KMS-11 (cell line): ENCODE measurements around the gene SELL.

Experiments
- H2AFZ ChIP-seq: fragments of 200-600 bp; sonication (generic); 2 replicates; pipeline ENCODE4 v1.6.1; 2016; ENCODE audit warnings: antibody characterized with exemption, mixed run types, low read depth
- H3K27ac ChIP-seq: fragments of 200-600 bp; sonication (generic); 2 replicates; pipeline ENCODE4 v1.6.1; 2016; ENCODE audit warnings: mild to moderate bottlenecking, mixed run types
- H3K27me3 ChIP-seq: fragments of 200-600 bp; sonication (generic); 2 replicates; pipeline ENCODE4 v1.6.1; 2017; ENCODE audit warnings: mild to moderate bottlenecking, low read depth, mixed run types, moderate library complexity; ENCODE audit not compliant: insufficient read depth
- H3K36me3 ChIP-seq: fragments of 200-600 bp; sonication (generic); 2 replicates; pipeline ENCODE4 v1.6.1; 2017; ENCODE audit warnings: mild to moderate bottlenecking, mixed run types; ENCODE audit not compliant: insufficient read depth
- H3K4me1 ChIP-seq: fragments of 200-600 bp; sonication (generic); 2 replicates; pipeline ENCODE4 v1.6.1; 2016; ENCODE audit warnings: mild to moderate bottlenecking, low read depth, mixed run types; ENCODE audit not compliant: poor library complexity, severe bottlenecking
- H3K4me2 ChIP-seq: fragments of 200-600 bp; sonication (generic); 2 replicates; pipeline ENCODE4 v1.7.0; 2016; ENCODE audit warnings: mild to moderate bottlenecking, mixed run types
- H3K4me3 ChIP-seq: fragments of 200-600 bp; sonication (generic); IDR thresholded peaks from 2 replicates; pipeline ENCODE4 v1.6.1; 2017; ENCODE audit warnings: low read depth, low read length, mixed read lengths; ENCODE audit not compliant: insufficient read depth
- H3K79me2 ChIP-seq: fragments of 200-600 bp; sonication (generic); 2 replicates; pipeline ENCODE4 v1.6.1; 2016; ENCODE audit warnings: low read depth, mixed run types; ENCODE audit not compliant: insufficient read depth
- H3K9ac ChIP-seq: fragments of 200-600 bp; sonication (generic); 2 replicates; pipeline ENCODE4 v1.6.1; 2016; ENCODE audit warnings: mild to moderate bottlenecking, mixed run types
- H4K20me1 ChIP-seq: fragments of 200-600 bp; sonication (generic); 2 replicates; pipeline ENCODE4 v1.6.1; 2016; ENCODE audit warnings: mild to moderate bottlenecking, mixed run types; ENCODE audit not compliant: insufficient read depth
- CTCF ChIP-seq: fragments of 200-600 bp; sonication (generic); conservative IDR thresholded peaks from 2 replicates; pipeline ENCODE4 v1.6.1; 2017; ENCODE audit warnings: low read depth, mild to moderate bottlenecking, antibody characterized with exemption, low read length, moderate library complexity, mixed read lengths

The SELL gene

GRCh38 chr1:169647512-169647911 is 63.9 kb downstream of the SELL start:
- Histone ChIP-seq H2AFZ (no peak overlapping the region), H3K79me2 (no peaks in the 10 kb centered on the region), H3K4me2 (no peak overlapping the region), H3K9ac (no peak overlapping the region), H3K36me3 (no peaks in the 10 kb centered on the region), H3K27me3 (no peaks in the 10 kb centered on the region), H3K27ac (no peak overlapping the region), H3K4me1 (no peaks in the 10 kb centered on the region), H3K4me3 (no peak overlapping the region), H4K20me1 (no peaks in the 10 kb centered on the region)
- TF ChIP-seq CTCF: no peak

DNA sequence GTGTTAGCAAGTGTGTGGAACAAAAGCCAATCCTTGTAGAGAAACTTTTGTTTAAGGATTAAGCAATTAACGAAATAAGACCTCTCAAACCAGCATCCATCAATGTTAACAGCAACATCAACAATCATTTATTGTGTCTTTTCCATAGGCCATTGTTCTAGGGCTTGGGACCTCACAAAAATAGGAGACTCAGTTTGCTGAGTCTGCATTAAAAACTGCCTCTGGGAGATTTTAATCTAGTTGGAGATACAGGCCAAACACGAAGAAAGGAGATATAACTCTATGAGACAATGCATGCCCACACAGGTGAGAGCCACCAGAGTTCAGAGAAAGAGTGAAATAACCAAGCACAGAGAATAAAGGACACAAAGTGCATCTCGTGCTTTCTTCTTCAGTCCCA is 67.1 kb downstream of the SELL start:
- Histone ChIP-seq H3K4me2 (no peak overlapping the region), H3K36me3 (no peaks in the 10 kb centered on the region), H2AFZ (no peak overlapping the region), H3K27ac (no peak overlapping the region), H4K20me1 (no peaks in the 10 kb centered on the region), H3K4me3 (no peak overlapping the region), H3K27me3 (no peaks in the 10 kb centered on the region), H3K79me2 (no peaks in the 10 kb centered on the region), H3K4me1 (no peaks in the 10 kb centered on the region), H3K9ac (no peak overlapping the region)
- no peak for TF ChIP-seq CTCF
